ENCODE results near the gene BTF3L4.

DNA sequence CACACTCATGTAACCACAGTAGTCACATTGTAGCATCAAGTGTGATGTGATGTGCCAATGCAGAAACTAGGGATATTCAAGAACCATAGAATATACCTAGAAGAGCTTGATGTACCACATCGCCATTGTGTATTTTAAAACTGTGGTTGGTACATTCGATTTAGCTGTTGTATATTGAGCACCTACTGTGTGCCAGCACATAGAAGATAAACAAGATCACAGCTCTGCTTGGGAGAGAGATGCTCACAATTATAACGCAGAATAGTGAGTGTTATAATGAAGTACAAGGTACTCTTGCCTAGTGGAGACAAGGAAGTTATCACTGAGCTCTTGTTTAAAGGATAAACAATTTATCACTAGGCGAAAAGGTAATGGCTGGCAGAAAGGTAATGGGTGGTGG, 4.7 kb downstream of the BTF3L4 start:
- TF ChIP-seq POLR2AphosphoS5 (IDR thresholded peaks at IDR 0.05; ENCODE audit: low read depth, low read length), result no peak
- TF ChIP-seq, protein P1, sequence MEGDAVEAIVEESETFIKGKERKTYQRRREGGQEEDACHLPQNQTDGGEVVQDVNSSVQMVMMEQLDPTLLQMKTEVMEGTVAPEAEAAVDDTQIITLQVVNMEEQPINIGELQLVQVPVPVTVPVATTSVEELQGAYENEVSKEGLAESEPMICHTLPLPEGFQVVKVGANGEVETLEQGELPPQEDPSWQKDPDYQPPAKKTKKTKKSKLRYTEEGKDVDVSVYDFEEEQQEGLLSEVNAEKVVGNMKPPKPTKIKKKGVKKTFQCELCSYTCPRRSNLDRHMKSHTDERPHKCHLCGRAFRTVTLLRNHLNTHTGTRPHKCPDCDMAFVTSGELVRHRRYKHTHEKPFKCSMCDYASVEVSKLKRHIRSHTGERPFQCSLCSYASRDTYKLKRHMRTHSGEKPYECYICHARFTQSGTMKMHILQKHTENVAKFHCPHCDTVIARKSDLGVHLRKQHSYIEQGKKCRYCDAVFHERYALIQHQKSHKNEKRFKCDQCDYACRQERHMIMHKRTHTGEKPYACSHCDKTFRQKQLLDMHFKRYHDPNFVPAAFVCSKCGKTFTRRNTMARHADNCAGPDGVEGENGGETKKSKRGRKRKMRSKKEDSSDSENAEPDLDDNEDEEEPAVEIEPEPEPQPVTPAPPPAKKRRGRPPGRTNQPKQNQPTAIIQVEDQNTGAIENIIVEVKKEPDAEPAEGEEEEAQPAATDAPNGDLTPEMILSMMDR (IDR thresholded peaks at IDR 0.05), result no peak
- TF ChIP-seq, protein P2, sequence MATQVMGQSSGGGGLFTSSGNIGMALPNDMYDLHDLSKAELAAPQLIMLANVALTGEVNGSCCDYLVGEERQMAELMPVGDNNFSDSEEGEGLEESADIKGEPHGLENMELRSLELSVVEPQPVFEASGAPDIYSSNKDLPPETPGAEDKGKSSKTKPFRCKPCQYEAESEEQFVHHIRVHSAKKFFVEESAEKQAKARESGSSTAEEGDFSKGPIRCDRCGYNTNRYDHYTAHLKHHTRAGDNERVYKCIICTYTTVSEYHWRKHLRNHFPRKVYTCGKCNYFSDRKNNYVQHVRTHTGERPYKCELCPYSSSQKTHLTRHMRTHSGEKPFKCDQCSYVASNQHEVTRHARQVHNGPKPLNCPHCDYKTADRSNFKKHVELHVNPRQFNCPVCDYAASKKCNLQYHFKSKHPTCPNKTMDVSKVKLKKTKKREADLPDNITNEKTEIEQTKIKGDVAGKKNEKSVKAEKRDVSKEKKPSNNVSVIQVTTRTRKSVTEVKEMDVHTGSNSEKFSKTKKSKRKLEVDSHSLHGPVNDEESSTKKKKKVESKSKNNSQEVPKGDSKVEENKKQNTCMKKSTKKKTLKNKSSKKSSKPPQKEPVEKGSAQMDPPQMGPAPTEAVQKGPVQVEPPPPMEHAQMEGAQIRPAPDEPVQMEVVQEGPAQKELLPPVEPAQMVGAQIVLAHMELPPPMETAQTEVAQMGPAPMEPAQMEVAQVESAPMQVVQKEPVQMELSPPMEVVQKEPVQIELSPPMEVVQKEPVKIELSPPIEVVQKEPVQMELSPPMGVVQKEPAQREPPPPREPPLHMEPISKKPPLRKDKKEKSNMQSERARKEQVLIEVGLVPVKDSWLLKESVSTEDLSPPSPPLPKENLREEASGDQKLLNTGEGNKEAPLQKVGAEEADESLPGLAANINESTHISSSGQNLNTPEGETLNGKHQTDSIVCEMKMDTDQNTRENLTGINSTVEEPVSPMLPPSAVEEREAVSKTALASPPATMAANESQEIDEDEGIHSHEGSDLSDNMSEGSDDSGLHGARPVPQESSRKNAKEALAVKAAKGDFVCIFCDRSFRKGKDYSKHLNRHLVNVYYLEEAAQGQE (IDR thresholded peaks at IDR 0.05; ENCODE audit: insufficient read depth in 1 of 2, low read depth in 2 of 2, low read length in 1 of 2), result no peak
- no peak for TF ChIP-seq TCF7L2 (IDR thresholded peaks at IDR 0.05; ENCODE audit: low read depth, low read length)
- no peak for TF ChIP-seq SIN3A (IDR thresholded peaks at IDR 0.05; ENCODE audit: borderline replicate concordance, insufficient read depth, low read depth, low read length)
